Calu3 (cell line): ENCODE measurements around the gene KLF14. TPM values are rescaled to one million over a fixed set of nuclear protein-coding genes. Genes with fewer than 3 reads are reported as not detected.

ENCODE experiments used
- BruUV-seq: library from RNA; stranded (reverse); fragments of 400-500 nt; replicated peaks from 2 replicates; lab custom pipeline; 2021; lab: Mats Ljungman, UMichigan
- CTCF ChIA-PET: fragments of 300-600 bp; sonication (Branson Sonifier 250); formaldehyde crosslinking; loops from one replicate; lab custom pipeline; 2022; ENCODE audit warnings: antibody characterized with exemption; lab: Charles Lee
- DNase-seq: peaks from one replicate; pipeline ENCODE4 v3.0.0; 2022
- H3K27ac Mint-ChIP-seq: one replicate; pipeline ENCODE4 v1.8.0; 2022; ENCODE audit warnings: mixed read lengths; ENCODE audit not compliant: unreplicated experiment
- H3K27me3 Mint-ChIP-seq: one replicate; pipeline ENCODE4 v1.8.0; 2022; ENCODE audit warnings: mixed read lengths; ENCODE audit not compliant: unreplicated experiment
- H3K36me3 Mint-ChIP-seq: one replicate; pipeline ENCODE4 v1.8.0; 2022; ENCODE audit warnings: mild to moderate bottlenecking, moderate library complexity, mixed read lengths; ENCODE audit not compliant: insufficient read depth, unreplicated experiment
- H3K4me1 Mint-ChIP-seq: one replicate; pipeline ENCODE4 v1.8.0; 2022; ENCODE audit warnings: mild to moderate bottlenecking, low read depth, mixed read lengths; ENCODE audit not compliant: unreplicated experiment
- H3K4me3 Mint-ChIP-seq: one replicate; pipeline ENCODE4 v1.8.0; 2022; ENCODE audit warnings: mild to moderate bottlenecking, low read depth, moderate library complexity, mixed read lengths; ENCODE audit not compliant: unreplicated experiment
- H3K9me3 Mint-ChIP-seq: one replicate; pipeline ENCODE4 v1.8.0; 2022; ENCODE audit warnings: low read depth, mixed read lengths; ENCODE audit not compliant: unreplicated experiment
- intact Hi-C: fragments of 100-400 bp; cut with micrococcal nuclease; formaldehyde crosslinking; loops from one replicate; pipeline ENCODE4 v1.10.0; 2022; ENCODE audit not compliant: unreplicated experiment
- total RNA-seq: library from RNA; stranded (reverse); gene quantifications from 2 replicates; pipeline ENCODE4 v1.2.3, GENCODE V29; 2022
- TF ChIP-seq, protein P1 (sequence below): fragments of 200-600 bp; IDR thresholded peaks from one replicate; pipeline ENCODE4 v1.8.0; 2022; ENCODE audit warnings: antibody characterized with exemption; ENCODE audit not compliant: unreplicated experiment

Gene KLF14
- total RNA-seq, 1 experiment from 2014 or later: 0.17 TPM

DNA sequence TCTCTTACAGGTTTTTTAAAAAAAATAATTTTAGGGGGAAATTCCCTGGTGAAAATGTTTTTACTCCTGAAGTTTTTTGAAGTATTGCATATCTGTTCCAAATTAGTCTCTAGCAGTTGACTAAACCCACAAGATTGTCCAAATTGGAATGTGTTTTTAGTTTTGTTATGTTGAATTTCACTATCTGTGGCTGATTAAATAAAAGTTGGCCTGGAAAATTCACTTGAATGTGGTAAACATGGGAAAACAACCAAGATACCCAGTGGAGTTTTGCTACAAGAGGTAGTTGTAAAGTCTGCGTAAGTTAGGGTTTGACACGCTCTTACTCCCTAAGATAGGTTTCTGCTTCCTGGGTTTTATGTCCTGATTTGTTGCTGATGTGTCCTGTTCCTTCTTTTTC is 51.0 kb downstream of the KLF14 start:
- no peaks in the 10 kb centered on the region for H3K4me1 Mint-ChIP-seq
- BruUV-seq: no TSS peak
- DNase-seq: no peak
- H3K36me3 Mint-ChIP-seq: no peaks in the 10 kb centered on the region
- CTCF ChIA-PET: no interaction called here
- TF ChIP-seq, protein P1, sequence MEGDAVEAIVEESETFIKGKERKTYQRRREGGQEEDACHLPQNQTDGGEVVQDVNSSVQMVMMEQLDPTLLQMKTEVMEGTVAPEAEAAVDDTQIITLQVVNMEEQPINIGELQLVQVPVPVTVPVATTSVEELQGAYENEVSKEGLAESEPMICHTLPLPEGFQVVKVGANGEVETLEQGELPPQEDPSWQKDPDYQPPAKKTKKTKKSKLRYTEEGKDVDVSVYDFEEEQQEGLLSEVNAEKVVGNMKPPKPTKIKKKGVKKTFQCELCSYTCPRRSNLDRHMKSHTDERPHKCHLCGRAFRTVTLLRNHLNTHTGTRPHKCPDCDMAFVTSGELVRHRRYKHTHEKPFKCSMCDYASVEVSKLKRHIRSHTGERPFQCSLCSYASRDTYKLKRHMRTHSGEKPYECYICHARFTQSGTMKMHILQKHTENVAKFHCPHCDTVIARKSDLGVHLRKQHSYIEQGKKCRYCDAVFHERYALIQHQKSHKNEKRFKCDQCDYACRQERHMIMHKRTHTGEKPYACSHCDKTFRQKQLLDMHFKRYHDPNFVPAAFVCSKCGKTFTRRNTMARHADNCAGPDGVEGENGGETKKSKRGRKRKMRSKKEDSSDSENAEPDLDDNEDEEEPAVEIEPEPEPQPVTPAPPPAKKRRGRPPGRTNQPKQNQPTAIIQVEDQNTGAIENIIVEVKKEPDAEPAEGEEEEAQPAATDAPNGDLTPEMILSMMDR: no peak
- no peak overlapping the region for H3K4me3 Mint-ChIP-seq
- H3K27me3 Mint-ChIP-seq: peaks cover 31% of the 10 kb centered on the region
- intact Hi-C loops: no loop called here
- H3K9me3 Mint-ChIP-seq: peaks cover 2% of the 10 kb centered on the region
- no peak overlapping the region for H3K27ac Mint-ChIP-seq

Other genes starting within 250 kb of the KLF14 start
- gene MEST, start 242.1 kb downstream of the KLF14 start, total RNA-seq: 62.6 and 76.1 TPM in 2 replicates
- 18.2 and 19.8 TPM in 2 replicates for gene COPG2, start 65.5 kb downstream of the KLF14 start, total RNA-seq
- gene TSGA13, start 47.7 kb downstream of the KLF14 start, total RNA-seq: not detected in 2 replicates